Tibial nerve (tissue), 4 donors: Measurements from ENCODE around the gene BCDIN3D. TPM values are rescaled to one million over a fixed set of nuclear protein-coding genes. Genes with fewer than 3 reads are reported as not detected.

Experiments used
- DNase-seq, 2 donors: peaks; one replicate each; pipeline ENCODE4 v3.0.0-alpha.2; 2019; ENCODE audit warnings: low spot score in 2 of 2
- H3K27ac ChIP-seq, 4 donors: fragments of 200-600 bp; sonication (generic) in 3 of 4; one replicate each; pipeline ENCODE4 v1.5.1; 2017 to 2019; ENCODE audit warnings: mild to moderate bottlenecking in 1 of 4
- H3K27me3 ChIP-seq, 2 donors: fragments of 200-600 bp; sonication (generic) in 1 of 2; one replicate each; pipeline versions ENCODE4 v1.5.1 to v1.6.0; 2017 to 2019
- H3K36me3 ChIP-seq, 3 donors: fragments of 200-600 bp; sonication (generic); one replicate each; pipeline ENCODE4 v1.5.1; 2018 to 2019
- H3K4me1 ChIP-seq, 4 donors: fragments of 200-600 bp; sonication (generic) in 3 of 4; one replicate each; pipeline ENCODE4 v1.5.1; 2017 to 2019
- H3K4me3 ChIP-seq, 4 donors: fragments of 200-600 bp; sonication (generic) in 3 of 4; one replicate each; pipeline ENCODE4 v1.5.1; 2017 to 2019; ENCODE audit warnings: mild to moderate bottlenecking in 1 of 4, moderate library complexity in 1 of 4
- H3K9me3 ChIP-seq, 4 donors: fragments of 200-600 bp; sonication (generic) in 3 of 4; one replicate each; pipeline ENCODE4 v1.5.1; 2017 to 2019
- EP300 ChIP-seq, 2 donors: sonication (generic); formaldehyde crosslinking; IDR thresholded peaks; one replicate each; pipeline ENCODE4 v1.6.1; 2017; ENCODE audit warnings: antibody characterized with exemption in 2 of 2, mild to moderate bottlenecking in 1 of 2
- POLR2A ChIP-seq, 2 donors: fragments of 450-650 bp; IDR thresholded peaks; one replicate each; pipeline ENCODE4 v1.6.1; 2017; ENCODE audit warnings: antibody characterized with exemption in 2 of 2, mild to moderate bottlenecking in 2 of 2, moderate library complexity in 2 of 2
- WGBS, 2 donors: methylation state at CpG; one replicate each; pipeline ENCODE4 v1.1.5; 2018; 5-methylcytosine and 5-hydroxymethylcytosine counted together
- total RNA-seq, 4 donors: library from RNA; depleted of rRNA; stranded (reverse); fragments of >200 nt; gene quantifications; one replicate each; pipeline ENCODE4 v1.1.0, GENCODE V29; 2016
- TF ChIP-seq, protein P1 (sequence below), 5 experiments: fragments of 200-600 bp in 3 of 5; fragments of 450-650 bp in 2 of 5; sonication (generic) in 3 of 5; IDR thresholded peaks; one replicate each; pipeline ENCODE4 v1.5.1; 2016 to 2019; ENCODE audit warnings: antibody characterized with exemption in 5 of 5, mild to moderate bottlenecking in 3 of 5, moderate library complexity in 2 of 5

BCDIN3D gene
- total RNA-seq, 4 donors from 2014 or later: 1.2 to 4.2 (median 2.5) TPM

DNA sequence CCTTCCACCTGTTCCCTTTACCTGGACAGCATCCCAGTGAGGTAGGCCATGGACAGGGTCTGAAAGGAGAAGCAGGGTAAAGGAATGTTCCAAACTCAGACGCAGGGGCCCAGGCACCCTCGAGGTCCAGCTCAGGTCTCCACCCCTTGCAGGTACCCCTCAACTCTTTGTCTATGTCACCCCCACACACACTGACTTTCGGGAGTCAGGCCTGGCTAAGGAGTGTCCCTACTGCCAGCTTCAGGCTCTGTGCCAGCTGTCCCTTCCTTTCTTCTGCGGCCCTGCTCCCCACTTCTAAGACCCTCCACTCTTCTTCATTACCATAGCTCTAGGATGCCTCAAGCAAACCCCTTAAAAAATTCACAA is 47.2 kb upstream of the BCDIN3D start:
- H3K9me3 ChIP-seq: no peaks in the 10 kb centered on the region
- no peak for DNase-seq
- peaks cover 0 to 4% (median 0%) of the 10 kb centered on the region in 4 donors for H3K4me1 ChIP-seq
- H3K27ac ChIP-seq: no peak overlapping the region
- no peaks in the 10 kb centered on the region for H3K27me3 ChIP-seq
- no peak for TF ChIP-seq POLR2A (IDR thresholded peaks at IDR 0.05)
- TF ChIP-seq EP300 (IDR thresholded peaks at IDR 0.05): no peak
- H3K36me3 ChIP-seq: no peaks in the 10 kb centered on the region
- WGBS, 2 donors: 81 to 82% methylated on average over 4 of the region's 4 CpGs
- H3K4me3 ChIP-seq: no peak overlapping the region

DNA sequence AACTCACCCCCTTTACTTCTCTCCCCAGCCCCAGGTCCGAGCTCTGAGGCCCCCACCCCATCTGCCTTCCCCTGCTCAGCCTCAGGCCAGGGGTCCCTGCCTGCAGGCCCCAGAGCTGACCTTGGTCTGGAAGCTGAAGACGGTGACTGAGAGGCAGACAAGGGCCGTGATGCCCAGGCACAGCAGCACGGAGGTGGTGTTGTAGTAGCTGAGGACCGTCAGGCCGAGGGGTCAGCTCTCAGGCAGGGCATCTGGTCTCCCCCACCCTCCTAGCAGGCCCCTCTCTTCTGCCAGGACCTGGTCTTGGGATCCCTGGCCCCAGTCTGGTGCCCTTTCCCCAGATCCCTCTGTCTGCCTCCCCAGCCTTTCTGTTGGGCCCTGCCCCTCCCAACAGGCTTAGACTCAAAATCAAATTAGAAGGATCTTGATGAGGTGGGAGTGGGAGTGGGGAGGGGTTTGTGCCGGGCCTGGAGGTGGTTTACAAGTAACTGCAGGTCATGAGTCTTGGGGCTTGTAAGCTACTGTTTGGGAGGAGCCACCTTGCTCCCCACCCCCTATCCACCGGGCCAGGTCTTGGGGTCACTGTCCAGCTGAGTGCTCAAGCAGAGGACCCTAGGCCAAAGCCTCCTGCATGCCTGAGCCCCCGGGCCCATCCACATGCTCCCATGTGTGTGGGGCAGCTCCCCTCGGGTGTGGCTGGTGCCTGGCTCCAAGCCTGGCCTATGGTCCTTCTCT is 46.6 kb upstream of the BCDIN3D start:
- Histone ChIP-seq H3K4me1 (peaks cover 0 to under 1% (median 0%) of the 10 kb centered on the region in 4 donors), H3K36me3 (no peaks in the 10 kb centered on the region), H3K4me3 (no peak overlapping the region), H3K27ac (no peak overlapping the region), H3K9me3 (no peaks in the 10 kb centered on the region), H3K27me3 (no peaks in the 10 kb centered on the region)
- TF ChIP-seq EP300 (IDR thresholded peaks at IDR 0.05) (no peak), POLR2A (IDR thresholded peaks at IDR 0.05) (no peak)
- TF ChIP-seq, protein P1, sequence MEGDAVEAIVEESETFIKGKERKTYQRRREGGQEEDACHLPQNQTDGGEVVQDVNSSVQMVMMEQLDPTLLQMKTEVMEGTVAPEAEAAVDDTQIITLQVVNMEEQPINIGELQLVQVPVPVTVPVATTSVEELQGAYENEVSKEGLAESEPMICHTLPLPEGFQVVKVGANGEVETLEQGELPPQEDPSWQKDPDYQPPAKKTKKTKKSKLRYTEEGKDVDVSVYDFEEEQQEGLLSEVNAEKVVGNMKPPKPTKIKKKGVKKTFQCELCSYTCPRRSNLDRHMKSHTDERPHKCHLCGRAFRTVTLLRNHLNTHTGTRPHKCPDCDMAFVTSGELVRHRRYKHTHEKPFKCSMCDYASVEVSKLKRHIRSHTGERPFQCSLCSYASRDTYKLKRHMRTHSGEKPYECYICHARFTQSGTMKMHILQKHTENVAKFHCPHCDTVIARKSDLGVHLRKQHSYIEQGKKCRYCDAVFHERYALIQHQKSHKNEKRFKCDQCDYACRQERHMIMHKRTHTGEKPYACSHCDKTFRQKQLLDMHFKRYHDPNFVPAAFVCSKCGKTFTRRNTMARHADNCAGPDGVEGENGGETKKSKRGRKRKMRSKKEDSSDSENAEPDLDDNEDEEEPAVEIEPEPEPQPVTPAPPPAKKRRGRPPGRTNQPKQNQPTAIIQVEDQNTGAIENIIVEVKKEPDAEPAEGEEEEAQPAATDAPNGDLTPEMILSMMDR (IDR thresholded peaks at IDR 0.05): no peak
- no peak for DNase-seq
- WGBS, 2 donors: 81 to 86% methylated on average over 8 to 10 of the region's 10 CpGs

DNA sequence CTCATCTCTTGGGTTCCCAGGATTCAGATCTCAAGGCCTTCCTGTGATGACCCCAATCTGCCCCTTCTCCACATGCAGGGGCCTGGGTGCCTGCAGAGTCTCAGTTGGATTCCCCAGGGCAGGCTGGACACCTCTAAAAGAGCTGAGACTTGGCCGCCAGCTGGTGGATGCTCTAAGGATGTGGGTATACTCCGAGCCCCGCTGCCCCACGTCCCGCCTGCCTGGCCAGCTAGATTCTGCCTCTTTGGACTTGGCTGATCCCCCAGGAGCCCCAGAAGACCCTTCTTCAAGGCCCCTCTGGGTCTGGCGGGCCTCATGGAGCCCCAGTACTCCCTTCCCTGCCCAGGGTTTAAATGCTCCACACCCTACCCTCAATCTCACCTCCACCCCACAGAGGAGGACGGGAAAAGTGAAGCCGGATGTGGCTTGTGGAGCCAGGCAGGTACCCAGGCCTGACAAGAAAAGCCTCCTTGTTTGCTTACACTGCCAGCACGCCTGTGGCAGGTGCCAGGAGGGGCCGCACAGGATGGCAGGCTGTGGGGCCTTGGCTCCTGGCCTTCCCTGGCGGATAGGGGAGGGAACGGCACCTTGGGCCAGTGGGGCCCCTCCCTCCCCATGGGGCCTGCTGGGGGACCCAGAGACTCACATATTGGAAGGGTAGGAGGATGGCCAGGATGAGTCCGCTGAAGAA is 45.7 kb upstream of the BCDIN3D start:
- H3K27ac ChIP-seq: no peak overlapping the region
- TF ChIP-seq POLR2A (IDR thresholded peaks at IDR 0.05): no peak
- no peak for TF ChIP-seq EP300 (IDR thresholded peaks at IDR 0.05)
- TF ChIP-seq, protein P1 (IDR thresholded peaks at IDR 0.05): no peak

DNA sequence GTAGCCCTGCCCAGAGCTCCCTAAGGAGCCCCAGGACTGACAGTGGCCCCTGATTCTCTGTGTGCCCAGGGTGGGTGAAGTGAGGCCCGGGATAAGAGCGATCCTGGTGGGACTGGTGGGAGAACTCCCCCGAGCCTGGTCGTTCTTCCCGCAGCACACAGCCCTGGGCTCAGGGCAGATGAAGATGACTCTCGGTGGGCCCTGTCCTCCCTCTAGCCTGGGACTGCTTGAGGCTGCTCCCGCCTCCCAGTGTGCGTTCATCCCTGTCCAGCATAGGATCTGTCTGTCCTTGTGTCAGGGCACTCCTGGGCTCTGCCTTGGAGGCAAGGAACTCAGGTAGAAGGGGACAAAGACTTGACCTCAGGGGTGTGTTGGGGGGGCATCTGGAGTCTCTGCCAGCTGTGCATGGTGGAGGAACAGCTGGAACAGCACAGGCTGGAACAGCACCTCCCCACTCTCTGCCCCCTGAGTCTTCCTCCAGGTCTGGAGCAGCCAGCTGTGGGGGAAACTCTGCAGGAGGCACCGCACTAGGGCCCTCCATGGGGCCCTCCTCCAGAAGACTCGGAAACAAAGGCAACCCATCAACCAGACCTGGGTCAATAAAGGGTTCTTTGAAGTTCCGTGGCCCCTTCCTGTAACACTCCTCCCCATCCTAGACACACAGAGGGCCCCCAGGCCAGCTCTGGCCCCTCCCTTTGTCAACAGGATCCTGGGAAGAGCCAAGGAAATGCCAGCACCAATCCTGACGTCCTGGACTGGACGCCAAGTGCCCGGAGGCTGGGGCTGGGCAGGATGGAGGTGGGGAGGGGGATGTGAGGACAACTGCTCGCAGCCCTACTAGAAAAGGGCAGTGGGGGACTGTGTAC is 44.9 kb upstream of the BCDIN3D start:
- H3K4me1 ChIP-seq: no peaks in the 10 kb centered on the region
- DNase-seq: no peak
- H3K4me3 ChIP-seq: no peak overlapping the region
- no peak overlapping the region for H3K27ac ChIP-seq
- TF ChIP-seq, protein P1 (IDR thresholded peaks at IDR 0.05): no peak
- no peak for TF ChIP-seq POLR2A (IDR thresholded peaks at IDR 0.05)
- no peak for TF ChIP-seq EP300 (IDR thresholded peaks at IDR 0.05)
- WGBS, 2 donors: 69 to 73% methylated on average over 14 to 15 of the region's 15 CpGs
- no peaks in the 10 kb centered on the region for H3K27me3 ChIP-seq
- H3K9me3 ChIP-seq: no peaks in the 10 kb centered on the region
- H3K36me3 ChIP-seq: no peaks in the 10 kb centered on the region

More for the DNA sequence above, 45.7 kb upstream of the BCDIN3D start:
- H3K27me3 ChIP-seq: no peaks in the 10 kb centered on the region
- H3K9me3 ChIP-seq: no peaks in the 10 kb centered on the region
- H3K4me3 ChIP-seq: no peak overlapping the region
- DNase-seq: no peak
- no peaks in the 10 kb centered on the region for H3K36me3 ChIP-seq
- 90 to 94% methylated on average over 12 of the region's 13 CpGs for WGBS, 2 donors
- no peaks in the 10 kb centered on the region for H3K4me1 ChIP-seq

DNA sequence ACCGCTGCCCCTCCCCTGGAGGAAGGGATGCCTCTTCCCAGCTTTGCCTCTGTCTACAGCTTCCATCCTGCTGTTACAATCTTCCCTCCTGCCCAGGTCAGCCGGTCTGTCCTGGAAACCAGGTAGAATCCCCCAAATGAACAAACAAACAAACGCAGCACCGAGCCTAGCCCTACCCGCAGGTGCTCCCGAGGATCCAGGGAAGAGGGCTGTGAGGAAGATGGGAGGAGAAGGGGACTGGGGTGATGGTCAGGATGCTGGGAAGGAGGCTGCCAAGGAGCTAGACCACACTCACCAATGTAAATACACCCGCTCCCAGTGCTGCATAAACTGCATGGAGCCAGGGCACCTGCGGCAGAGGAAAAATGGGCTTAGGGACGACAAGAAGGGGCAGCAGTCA is 44.2 kb upstream of the BCDIN3D start:
- TF ChIP-seq EP300 (IDR thresholded peaks at IDR 0.05) (no peak), POLR2A (IDR thresholded peaks at IDR 0.05) (no peak)
- TF ChIP-seq, protein P1 (IDR thresholded peaks at IDR 0.05): no peak
- Histone ChIP-seq H3K4me1 (no peaks in the 10 kb centered on the region), H3K9me3 (no peaks in the 10 kb centered on the region), H3K27ac (no peak overlapping the region), H3K36me3 (no peaks in the 10 kb centered on the region), H3K4me3 (no peak overlapping the region), H3K27me3 (no peaks in the 10 kb centered on the region)
- 70 to 74% methylated on average over 9 of the region's 9 CpGs for WGBS, 2 donors
- DNase-seq: no peak
